Measurements from ENCODE around the gene CLTA. TPM values are rescaled to one million over a fixed set of nuclear protein-coding genes. Genes with fewer than 3 reads are reported as not detected.
"Not testable (repeated sequence)": the region's sequence is repeated elsewhere in the genome, so short reads cannot be mapped to it uniquely, and the experiment has no call there.

Gene CLTA
- polyA plus RNA-seq, 12 donors, result 97.4 to 147 (median 112) TPM; not detected in 1

DNA sequence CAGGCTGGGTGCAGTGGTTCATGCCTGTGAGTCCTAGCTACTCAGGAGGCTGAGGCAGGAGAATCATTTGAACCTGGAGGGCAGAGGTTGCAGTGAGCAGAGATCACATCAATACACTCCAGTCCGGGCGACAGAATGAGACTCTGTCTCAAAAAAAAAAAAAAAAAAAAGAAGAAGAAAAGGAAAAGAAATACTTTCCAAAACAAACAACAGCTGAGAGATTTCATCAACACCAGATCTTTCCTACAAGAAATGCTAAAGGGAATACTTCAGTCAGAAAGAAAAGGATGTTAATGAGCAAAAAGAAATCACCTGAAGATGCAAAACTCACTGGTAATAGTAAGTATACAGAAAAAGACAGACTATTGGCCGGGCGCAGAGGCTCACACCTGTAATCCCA, 13.2 kb upstream of the CLTA start:
- DNase-seq, result no peak

- not testable (repeated sequence) for DNase-seq
These were observed 10.5 kb upstream of the CLTA start for GRCh38 chr9:36180243-36180642.

GRCh38 chr9:36187414-36187813, 3.3 kb upstream of the CLTA start:
- DNase-seq, result no peak

GRCh38 chr9:36188212-36188611, 2.5 kb upstream of the CLTA start:
- DNase-seq, result no peak

- no peak for DNase-seq
These were observed 745 bp upstream of the CLTA start for GRCh38 chr9:36189976-36190375.

DNA sequence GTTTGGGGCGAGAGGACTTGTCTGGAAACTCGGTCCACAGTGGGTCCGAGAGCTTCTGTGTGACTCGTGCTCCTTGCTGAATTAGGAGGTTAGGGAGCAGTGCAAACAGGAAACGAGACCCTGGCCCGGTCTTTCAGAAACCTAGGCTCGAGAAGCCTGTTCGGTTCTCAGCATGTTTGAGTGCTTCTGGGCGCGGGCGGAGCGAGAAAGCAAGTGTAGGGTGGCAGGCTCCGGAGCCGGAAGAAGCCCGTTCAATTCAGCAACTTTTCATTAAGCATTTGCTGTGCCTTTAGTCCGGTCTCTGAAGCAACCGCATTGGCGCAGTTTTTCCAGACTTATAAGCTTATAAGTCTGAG, 547 bp downstream of the CLTA start:
- peak; percentile 11 for DNase-seq

DNA sequence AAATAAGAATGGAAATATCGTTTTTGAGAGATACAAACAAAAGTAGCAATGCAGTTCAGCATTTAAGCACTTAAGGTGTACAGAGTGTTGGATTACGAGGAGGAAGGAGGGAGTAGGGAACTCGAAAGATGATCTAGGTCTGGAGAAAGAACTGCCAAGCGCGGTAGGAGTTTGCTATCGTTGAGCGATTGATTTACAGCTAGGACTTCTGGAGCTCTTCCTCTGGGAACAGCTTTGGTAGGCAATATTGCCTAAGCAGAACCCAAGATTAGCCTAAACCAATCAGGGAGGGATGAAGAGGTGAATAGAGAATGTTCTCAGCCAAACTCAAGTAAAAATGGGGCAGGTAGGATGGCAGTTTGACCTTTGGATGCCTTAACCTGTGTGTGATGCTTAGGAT, 965 bp downstream of the CLTA start:
- DNase-seq, result no peak

DNA sequence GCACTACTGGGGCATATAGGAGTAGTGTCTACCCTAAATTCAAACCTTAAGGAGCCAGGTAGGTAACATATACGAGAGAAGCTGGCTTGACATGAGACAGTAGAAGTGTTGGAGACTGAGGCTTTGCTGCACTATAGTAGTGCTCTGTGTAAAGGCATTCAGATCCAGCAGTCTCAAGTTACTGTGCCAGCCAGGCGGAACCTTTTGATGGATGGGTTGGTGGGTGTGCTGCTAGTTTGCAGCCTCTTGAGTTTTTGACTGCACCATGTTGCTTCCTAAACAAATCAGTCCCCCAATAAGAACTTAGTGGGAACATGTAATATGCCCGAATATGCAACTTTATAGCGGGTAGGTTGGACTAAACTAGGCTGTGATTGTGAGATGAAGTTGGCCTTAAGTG, 1.5 kb downstream of the CLTA start:
- DNase-seq, result no peak

DNA sequence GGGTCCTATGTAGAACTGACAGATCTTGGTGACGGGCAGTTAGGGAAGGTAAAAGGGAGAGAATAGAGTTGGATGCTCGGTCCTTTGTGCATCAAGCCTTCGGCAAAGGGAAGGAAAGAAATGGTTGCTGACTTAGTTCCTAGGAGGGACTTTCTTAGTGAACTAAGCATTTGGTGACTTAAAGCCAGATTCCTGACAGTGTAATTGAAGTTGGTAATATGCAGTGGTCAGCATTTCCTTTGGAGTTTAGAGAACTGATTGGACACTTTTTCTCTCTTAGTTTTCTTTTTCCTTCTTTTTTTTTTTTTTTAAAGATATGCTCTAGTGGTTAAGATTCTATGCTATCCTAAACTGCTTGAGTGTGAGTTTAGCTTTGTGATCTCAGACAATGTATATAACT, 2.3 kb downstream of the CLTA start:
- DNase-seq, result no peak

- DNase-seq, result peak; percentile 13
These were observed 3.7 kb downstream of the CLTA start for GRCh38 chr9:36194326-36195000.

DNA sequence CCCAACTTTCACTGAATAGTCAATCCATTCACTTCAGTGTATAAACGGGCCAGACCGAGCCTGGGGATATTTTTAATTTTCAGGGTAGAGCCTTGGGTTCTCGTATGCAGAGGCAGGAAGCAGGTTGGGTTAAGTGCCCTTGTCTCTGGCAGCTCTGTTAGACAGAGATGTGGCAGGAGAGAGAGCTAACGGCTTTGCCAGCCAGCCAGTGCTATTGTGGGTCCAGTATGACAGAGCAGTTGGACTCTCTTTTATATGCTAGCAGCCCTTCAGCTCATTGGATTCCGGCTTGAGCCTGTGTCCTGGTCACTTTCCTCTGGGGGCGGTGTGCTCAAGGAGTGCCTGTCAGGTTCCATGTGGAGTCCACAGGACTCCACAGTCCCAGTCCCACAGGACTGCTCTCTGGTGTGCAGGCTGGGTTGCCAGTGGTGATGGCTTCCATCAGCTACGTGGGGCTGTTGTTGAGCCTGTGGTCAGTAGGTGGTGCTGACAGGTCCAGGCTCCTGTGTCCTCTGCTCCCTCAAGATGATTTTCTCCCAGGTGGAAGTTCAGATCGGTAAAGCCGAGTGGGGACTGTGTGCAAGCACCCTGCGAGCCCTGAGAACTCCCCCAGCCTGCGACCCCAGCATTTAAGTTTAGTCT, 14.3 kb downstream of the CLTA start:
- no peak for DNase-seq

- DNase-seq, result no peak
These were observed 16.3 kb downstream of the CLTA start for GRCh38 chr9:36207016-36207415.

DNA sequence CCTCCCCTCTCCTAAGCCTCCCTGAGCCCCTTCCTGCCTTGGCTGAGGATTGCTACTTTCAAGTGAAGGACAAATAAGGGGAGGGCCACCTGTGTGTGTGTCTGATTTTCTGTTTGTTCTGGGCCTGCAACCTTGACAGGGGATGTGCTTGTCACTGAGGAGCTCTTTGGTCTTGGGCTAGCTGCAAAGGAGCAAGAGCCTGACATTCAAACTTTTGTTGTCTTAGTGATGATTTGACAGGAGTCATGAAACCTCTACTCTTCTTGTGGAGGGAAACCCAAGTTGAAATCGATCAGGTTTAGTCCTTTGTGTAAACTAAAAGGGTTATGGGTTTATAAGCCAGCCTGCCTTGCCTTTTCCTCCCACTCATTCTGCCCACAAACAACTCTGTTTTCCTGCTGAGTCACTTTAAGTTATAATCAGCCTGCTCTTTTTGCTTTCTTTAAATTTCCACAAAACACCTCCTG, 16.9 kb downstream of the CLTA start:
- DNase-seq, result no peak

- DNase-seq, result no peak
These were observed 18.0 kb downstream of the CLTA start for GRCh38 chr9:36208521-36209253.

DNA sequence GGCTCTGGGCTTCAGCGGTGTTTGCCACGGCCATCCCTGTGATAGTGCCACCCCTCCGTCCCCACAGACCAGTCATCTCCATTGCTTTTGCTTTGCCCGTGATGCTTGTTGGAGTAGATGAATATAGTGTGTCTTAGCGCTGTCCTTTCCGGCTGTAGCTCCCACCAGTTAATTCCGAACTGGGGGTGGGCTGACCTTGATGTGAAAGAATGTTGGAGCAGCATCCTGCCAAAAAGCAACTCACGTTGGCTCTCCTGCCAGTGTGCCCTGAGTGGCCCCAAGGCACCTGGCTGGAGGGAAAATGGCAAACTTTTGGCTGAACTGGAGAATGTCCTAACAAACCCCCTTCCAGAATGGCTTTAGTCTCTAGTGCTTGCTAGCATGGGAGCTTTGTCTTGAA, 20.0 kb downstream of the CLTA start:
- no peak for DNase-seq

- no peak for DNase-seq
These were observed 20.8 kb downstream of the CLTA start for GRCh38 chr9:36211510-36211909.

DNA sequence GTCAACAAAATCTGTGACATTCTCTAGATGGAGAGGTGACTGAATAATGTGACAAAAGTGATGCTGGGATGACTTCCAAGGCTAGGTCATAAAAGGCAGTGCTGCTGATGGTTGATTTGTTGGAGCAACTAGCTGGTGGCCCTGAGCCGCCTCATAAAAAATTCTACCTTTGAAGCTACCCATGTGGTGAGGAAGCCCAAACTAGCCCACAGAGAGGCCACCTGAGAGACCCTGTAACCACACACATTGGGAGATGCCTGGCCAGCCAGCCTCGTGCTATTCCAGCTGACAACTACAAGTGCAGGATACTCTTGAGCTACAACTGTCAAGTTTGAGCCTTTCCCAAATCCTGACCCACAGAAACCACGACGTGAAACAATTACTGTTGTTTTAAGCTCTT, 22.7 kb downstream of the CLTA start:
- no peak for DNase-seq

DNA sequence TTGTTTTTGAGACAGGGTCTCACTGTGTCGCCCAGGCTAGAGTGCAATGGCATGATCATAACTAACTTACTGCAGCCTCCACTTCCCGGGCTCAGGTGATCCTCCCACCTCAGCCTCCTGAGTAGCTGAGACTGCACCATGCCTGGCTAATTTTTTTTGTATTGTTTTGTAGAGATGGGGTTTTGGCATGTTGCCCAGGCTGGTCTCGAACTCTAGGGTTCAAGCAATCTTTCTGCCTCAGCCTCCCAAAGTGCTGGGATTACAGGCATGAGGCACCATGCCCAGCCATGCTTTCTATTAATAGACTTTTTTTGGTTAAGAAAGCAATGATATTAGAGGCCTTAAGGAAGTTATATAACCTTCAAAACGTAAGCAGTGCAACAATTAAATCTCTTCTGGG, 23.3 kb downstream of the CLTA start:
- DNase-seq, result no peak

DNA sequence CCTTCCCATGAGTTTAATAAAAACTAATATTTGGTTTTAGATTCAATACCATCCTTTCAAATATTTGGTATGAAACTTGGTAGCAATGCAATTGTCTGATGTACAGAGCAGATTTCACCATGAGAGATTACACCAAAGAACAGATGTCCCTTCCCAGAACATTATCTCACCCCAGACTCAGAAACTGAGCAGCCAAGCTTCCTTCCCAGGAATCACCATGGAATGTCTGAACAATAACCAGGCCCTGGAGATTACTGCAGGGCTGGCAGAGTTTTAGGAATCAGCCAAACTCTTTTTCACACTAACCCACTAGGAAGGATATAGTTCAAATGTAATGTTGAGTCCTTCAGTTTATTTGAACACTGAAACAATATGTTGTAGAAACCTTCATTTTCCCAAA, 23.9 kb downstream of the CLTA start:
- no peak for DNase-seq

- no peak for DNase-seq
These were observed 26.7 kb downstream of the CLTA start for GRCh38 chr9:36217256-36217968.

DNA sequence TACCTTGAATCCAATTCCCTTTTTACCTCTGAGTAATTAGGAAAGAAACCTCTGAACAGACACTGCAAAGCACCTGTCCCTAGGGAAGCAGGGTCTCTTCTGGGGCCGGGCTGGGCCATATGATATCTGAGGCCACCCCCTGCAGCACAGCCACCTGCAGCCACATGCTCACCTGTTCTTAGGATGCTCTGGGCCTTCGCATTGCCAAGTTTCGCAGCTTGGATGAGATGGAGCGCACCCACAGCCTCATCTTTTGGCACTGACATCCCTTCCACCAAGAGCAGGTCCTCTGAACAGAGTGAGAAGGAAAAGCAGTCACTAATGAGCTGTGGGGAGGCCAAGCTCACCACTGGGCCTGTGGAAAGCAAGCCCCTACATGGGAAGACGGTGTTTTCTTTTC, 27.3 kb downstream of the CLTA start:
- no peak for DNase-seq

DNA sequence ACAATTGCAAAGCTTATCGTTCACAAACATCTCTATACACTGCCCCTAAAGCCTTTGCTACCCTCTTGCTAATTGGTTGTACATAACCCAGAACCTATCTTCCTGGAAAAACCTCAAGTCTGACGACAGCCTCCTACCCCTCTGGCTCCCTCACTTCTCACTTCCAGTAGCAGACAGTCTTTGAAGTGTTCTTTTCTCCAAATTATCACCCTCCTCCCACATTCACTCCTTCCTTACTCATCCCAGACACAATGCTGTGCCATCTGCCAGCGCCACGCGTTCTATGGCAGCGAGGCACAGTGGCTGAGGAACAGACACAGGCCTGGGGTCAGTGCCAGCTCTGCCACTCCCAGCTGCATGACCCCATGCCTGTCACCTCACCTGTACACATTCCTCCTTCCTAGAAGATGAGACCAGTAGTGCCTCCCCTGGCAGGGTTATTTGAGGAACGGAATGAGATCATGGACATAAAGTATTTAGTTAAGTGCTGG, 27.7 kb downstream of the CLTA start:
- no peak for DNase-seq
